GM18505 (cell line): ENCODE measurements around the gene EXOC5.
"Not testable (repeated sequence)": the region's sequence is repeated elsewhere in the genome, so short reads cannot be mapped to it uniquely, and the experiment has no call there.

Source experiments
- ATAC-seq: cut with Tn5 transposase; IDR thresholded peaks from one replicate; pipeline ENCODE4 v1.9.1; 2021; ENCODE audit not compliant: unreplicated experiment
- POLR2A ChIP-seq: IDR thresholded peaks from 4 replicates; pipeline ENCODE4 v1.6.1; 2011; ENCODE audit warnings: borderline replicate concordance; ENCODE audit not compliant: insufficient read depth, insufficient read length; ENCODE audit errors: extremely low read depth

The EXOC5 gene

GRCh38 chr14:57232006-57232405 lies 36.7 kb downstream of the EXOC5 start:
- ATAC-seq = no peak
- TF ChIP-seq POLR2A = no peak

GRCh38 chr14:57228320-57228719 lies 40.4 kb downstream of the EXOC5 start:
- ATAC-seq = not testable (repeated sequence)

- no peak for TF ChIP-seq POLR2A
- no peak for ATAC-seq
Measured at GRCh38 chr14:57227083-57227482, 41.6 kb downstream of the EXOC5 start.

- no peak for TF ChIP-seq POLR2A
- no peak for ATAC-seq
Measured at GRCh38 chr14:57221931-57222330, 46.8 kb downstream of the EXOC5 start.

- TF ChIP-seq POLR2A = no peak
Measured at GRCh38 chr14:57212919-57213318, 55.8 kb downstream of the EXOC5 start.

GRCh38 chr14:57209561-57209960 lies 59.1 kb downstream of the EXOC5 start:
- no peak for ATAC-seq
- no peak for TF ChIP-seq POLR2A

More at GRCh38 chr14:57212919-57213318, 55.8 kb downstream of the EXOC5 start:
- no peak for ATAC-seq

GRCh38 chr14:57205938-57206337 lies 62.8 kb downstream of the EXOC5 start:
- no peak for ATAC-seq
- no peak for TF ChIP-seq POLR2A

- ATAC-seq = not testable (repeated sequence)
Measured at GRCh38 chr14:57202672-57203071, 66.0 kb downstream of the EXOC5 start.

GRCh38 chr14:57199921-57200320 lies 68.8 kb downstream of the EXOC5 start:
- ATAC-seq = no peak
- no peak for TF ChIP-seq POLR2A

GRCh38 chr14:57189070-57189469 lies 79.6 kb downstream of the EXOC5 start:
- no peak for TF ChIP-seq POLR2A
- ATAC-seq = no peak

GRCh38 chr14:57182760-57183503 lies 85.8 kb downstream of the EXOC5 start:
- ATAC-seq = no peak
- no peak for TF ChIP-seq POLR2A

GRCh38 chr14:57179273-57179672 lies 89.4 kb downstream of the EXOC5 start:
- no peak for TF ChIP-seq POLR2A
- no peak for ATAC-seq

GRCh38 chr14:57174466-57174865 lies 94.2 kb downstream of the EXOC5 start:
- TF ChIP-seq POLR2A = no peak
- no peak for ATAC-seq

GRCh38 chr14:57171903-57172302 lies 96.8 kb downstream of the EXOC5 start:
- ATAC-seq = no peak
- TF ChIP-seq POLR2A = no peak

GRCh38 chr14:57171363-57171762 lies 97.3 kb downstream of the EXOC5 start:
- ATAC-seq = no peak
- no peak for TF ChIP-seq POLR2A
